ENCODE results near the gene CCDC38. TPM values are rescaled to one million over a fixed set of nuclear protein-coding genes. Genes with fewer than 3 reads are reported as not detected.

The CCDC38 gene
- total and polyA plus RNA-seq, 7 donors = 0.04 to 0.30 (median 0.08) TPM; not detected in 4

GRCh38 chr12:95862038-95862437, 80.4 kb downstream of the CCDC38 start:
- intact Hi-C loops (cut with DNase I) = loop anchor here in 1 of 2 donors (10.0 kb wide), 1 partner anchor 83 kb away; the partner anchor contains the start of genes AMDHD1 and CCDC38
- no peaks in the 10 kb centered on the region for H3K27me3 ChIP-seq (ENCODE audit: insufficient read depth in 3 of 3, low read length in 2 of 3)
- peaks cover 6 to 58% of the 10 kb centered on the region in 2 donors for H3K36me3 ChIP-seq (ENCODE audit: insufficient read depth in 1 of 2, low read depth in 1 of 2)
- no peak overlapping the region for H3K4me3 ChIP-seq
- no peaks in the 10 kb centered on the region for H3K9me3 ChIP-seq
- 97 to 98% (median 97%) methylated on average over 3 of the region's 3 CpGs for WGBS, 3 donors
- ATAC-seq = no peak
- H3K27ac ChIP-seq = no peak overlapping the region
- DNase-seq = no peak
- no peak for TF ChIP-seq CTCF (IDR thresholded peaks at IDR 0.05)
- H3K4me1 ChIP-seq = peaks cover 10% of the 10 kb centered on the region

GRCh38 chr12:95859947-95860850, 82.2 kb downstream of the CCDC38 start:
- Histone ChIP-seq H3K4me3 (peak overlapping the region; percentile 74), H3K36me3 (ENCODE audit: insufficient read depth in 1 of 2, low read depth in 1 of 2) (peaks cover 6 to 40% of the 10 kb centered on the region in 2 donors), H3K27me3 (ENCODE audit: insufficient read depth in 3 of 3, low read length in 2 of 3) (no peaks in the 10 kb centered on the region), H3K4me1 (peaks cover 10% of the 10 kb centered on the region), H3K27ac (no peak overlapping the region), H3K9me3 (no peaks in the 10 kb centered on the region)
- no peak for DNase-seq
- TF ChIP-seq CTCF (IDR thresholded peaks at IDR 0.05) = no peak
- intact Hi-C loops (cut with DNase I) = loop anchor here (10.0 kb wide), 2 partner anchors 85 to 545 kb away; partner anchors contain the start of genes AMDHD1 (in 1 of the 2), CCDC38 (in 1 of the 2) and CDK17 (in 1 of the 2)
- no peak for ATAC-seq
- 68 to 70% (median 69%) methylated on average over 10 of the region's 10 CpGs for WGBS, 3 donors

GRCh38 chr12:95859344-95859816, 83.0 kb downstream of the CCDC38 start:
- intact Hi-C loops (cut with DNase I) = loop anchor here in 1 of 2 donors (10.0 kb wide), 1 partner anchor 545 kb away; the partner anchor contains the start of gene CDK17
- Histone ChIP-seq H3K4me3 (peak overlapping the region; percentile 74), H3K4me1 (peaks cover 10% of the 10 kb centered on the region), H3K27me3 (ENCODE audit: insufficient read depth in 3 of 3, low read length in 2 of 3) (no peaks in the 10 kb centered on the region), H3K36me3 (ENCODE audit: insufficient read depth in 1 of 2, low read depth in 1 of 2) (peaks cover 6 to 33% of the 10 kb centered on the region in 2 donors), H3K9me3 (no peaks in the 10 kb centered on the region), H3K27ac (peak overlapping the region; percentile 75)
- ATAC-seq (peak in 1 of 4 donors; percentile 61), DNase-seq (no peak)
- TF ChIP-seq CTCF (IDR thresholded peaks at IDR 0.05) = no peak
- WGBS, 3 donors = 1 to 2% (median 2%) methylated on average over 13 of the region's 13 CpGs

GRCh38 chr12:95858451-95859343, 83.7 kb downstream of the CCDC38 start, which contains the start of gene SNRPF:
Gene SNRPF (plus strand): TSS chr12:95858952. CDS start chr12:95859074, 122 bp downstream.
- 1% methylated on average over 52 to 54 of the region's 54 CpGs for WGBS, 3 donors

More at GRCh38 chr12:95858451-95859343, 83.7 kb downstream of the CCDC38 start, which contains the start of gene SNRPF:
- Histone ChIP-seq H3K36me3 (ENCODE audit: insufficient read depth in 1 of 2, low read depth in 1 of 2) (peaks cover 6 to 27% of the 10 kb centered on the region in 2 donors), H3K4me3 (peak within 1 kb of the TSS; percentile 74), H3K9me3 (no peaks in the 10 kb centered on the region), H3K4me1 (peaks cover 10% of the 10 kb centered on the region), H3K27ac (peak within 1 kb of the TSS; percentile 75), H3K27me3 (ENCODE audit: insufficient read depth in 3 of 3, low read length in 2 of 3) (no peaks in the 10 kb centered on the region)
- DNase-seq = peak; percentile 92 to 96
- intact Hi-C loops (cut with DNase I) = loop anchor here in 1 of 2 donors (10.0 kb wide), 1 partner anchor 546 kb away; the partner anchor contains the start of gene CDK17
- peak; percentile 100 for ATAC-seq
- TF ChIP-seq CTCF (IDR thresholded peaks at IDR 0.05) = no peak

Measured in psoas muscle (tissue), 8 donors.